ENCODE data around the gene OR2B6. TPM values are rescaled to one million over a fixed set of nuclear protein-coding genes. Genes with fewer than 3 reads are reported as not detected.

OR2B6 gene
- total RNA-seq, 4 donors from 2014 or later: not detected

- Histone ChIP-seq H3K4me3 (no peak overlapping the region), H3K4me1 (no peaks in the 10 kb centered on the region), H3K36me3 (no peaks in the 10 kb centered on the region), H3K9me3 (no peaks in the 10 kb centered on the region), H3K27me3 (peaks cover 0 to 4% of the 10 kb centered on the region in 2 donors), H3K27ac (no peak overlapping the region)
- TF ChIP-seq CTCF (IDR thresholded peaks at IDR 0.05) (no peak), EP300 (IDR thresholded peaks at IDR 0.05) (no peak), POLR2A (IDR thresholded peaks at IDR 0.05) (no peak)
- no peak for DNase-seq (ENCODE audit: low spot score in 2 of 2)
- WGBS, 2 donors: 57 to 60% methylated on average over 8 of the region's 8 CpGs
These were observed 20.3 kb downstream of the OR2B6 start for GRCh38 chr6:27977387-27977786.

GRCh38 chr6:27978705-27979104, 21.7 kb downstream of the OR2B6 start:
- no peak for TF ChIP-seq CTCF (IDR thresholded peaks at IDR 0.05)
- TF ChIP-seq POLR2A (IDR thresholded peaks at IDR 0.05): no peak
- TF ChIP-seq EP300 (IDR thresholded peaks at IDR 0.05): no peak
- H3K36me3 ChIP-seq: no peaks in the 10 kb centered on the region
- DNase-seq (ENCODE audit: low spot score in 2 of 2): no peak
- no peak overlapping the region for H3K27ac ChIP-seq
- H3K4me3 ChIP-seq: no peak overlapping the region
- H3K4me1 ChIP-seq: no peaks in the 10 kb centered on the region
- no peaks in the 10 kb centered on the region for H3K9me3 ChIP-seq
- peaks cover 0 to 4% of the 10 kb centered on the region in 2 donors for H3K27me3 ChIP-seq

GRCh38 chr6:27980111-27980510, 23.1 kb downstream of the OR2B6 start:
- Histone ChIP-seq H3K4me1 (no peaks in the 10 kb centered on the region), H3K4me3 (no peak overlapping the region), H3K27me3 (peaks cover 0 to 4% of the 10 kb centered on the region in 2 donors), H3K36me3 (no peaks in the 10 kb centered on the region), H3K9me3 (no peaks in the 10 kb centered on the region), H3K27ac (no peak overlapping the region)
- DNase-seq (ENCODE audit: low spot score in 2 of 2): no peak
- 36 to 39% methylated on average over 1 of the region's 1 CpG for WGBS, 2 donors
- no peak for TF ChIP-seq POLR2A (IDR thresholded peaks at IDR 0.05)
- TF ChIP-seq CTCF (IDR thresholded peaks at IDR 0.05): no peak
- no peak for TF ChIP-seq EP300 (IDR thresholded peaks at IDR 0.05)

GRCh38 chr6:27986928-27987725, 30.1 kb downstream of the OR2B6 start:
- TF ChIP-seq EP300 (IDR thresholded peaks at IDR 0.05): no peak
- TF ChIP-seq CTCF (IDR thresholded peaks at IDR 0.05): no peak
- TF ChIP-seq POLR2A (IDR thresholded peaks at IDR 0.05): no peak
- no peak for DNase-seq (ENCODE audit: low spot score in 2 of 2)
- Histone ChIP-seq H3K27ac (no peak overlapping the region), H3K36me3 (no peaks in the 10 kb centered on the region), H3K4me3 (no peak overlapping the region), H3K4me1 (no peaks in the 10 kb centered on the region), H3K27me3 (no peaks in the 10 kb centered on the region), H3K9me3 (no peaks in the 10 kb centered on the region)
- 52 to 57% methylated on average over 2 of the region's 2 CpGs for WGBS, 2 donors

- 33 to 39% methylated on average over 2 of the region's 2 CpGs for WGBS, 2 donors
- Histone ChIP-seq H3K9me3 (no peaks in the 10 kb centered on the region), H3K27ac (no peak overlapping the region), H3K4me3 (no peak overlapping the region), H3K4me1 (no peaks in the 10 kb centered on the region), H3K27me3 (no peaks in the 10 kb centered on the region), H3K36me3 (no peaks in the 10 kb centered on the region)
- TF ChIP-seq EP300 (IDR thresholded peaks at IDR 0.05) (no peak), POLR2A (IDR thresholded peaks at IDR 0.05) (no peak), CTCF (IDR thresholded peaks at IDR 0.05) (no peak)
- no peak for DNase-seq (ENCODE audit: low spot score in 2 of 2)
These were observed 37.6 kb downstream of the OR2B6 start for GRCh38 chr6:27994616-27995015.
